ENCODE measurements around the gene NRXN3.

- no peak for TF ChIP-seq CTCF (conservative IDR thresholded peaks at IDR 0.05; ENCODE audit: low read length)
- TF ChIP-seq EZH2phosphoT487 (IDR thresholded peaks at IDR 0.05; ENCODE audit: borderline replicate concordance, low read depth, low read length), result no peak
Observed at GRCh38 chr14:79764323-79764722, 1594.2 kb downstream of the NRXN3 start.
